H1 (cell line): Measurements from ENCODE around the gene BTBD3. TPM values are rescaled to one million over a fixed set of nuclear protein-coding genes. Genes with fewer than 3 reads are reported as not detected.

Experiments used
- ASH2L ChIP-seq: fragments of 200-600, 300-600 bp; sonication (generic); IDR thresholded peaks from one replicate; pipeline ENCODE4 v1.7.1; 2017; ENCODE audit warnings: low read length
- BACH1 ChIP-seq: IDR thresholded peaks from 2 replicates; pipeline ENCODE4 v1.6.1; 2012; ENCODE audit warnings: low read length, improper control_type of control experiment
- CHD7 ChIP-seq: fragments of 300-600 bp; sonication (generic); IDR thresholded peaks from 2 replicates; pipeline ENCODE4 v1.7.1; 2012; ENCODE audit warnings: low read length, moderate library complexity, mild to moderate bottlenecking, inconsistent platforms; ENCODE audit not compliant: insufficient replicate concordance
- EGR1 ChIP-seq: IDR thresholded peaks from 2 replicates; pipeline ENCODE4 v1.6.1; 2011; ENCODE audit warnings: low read depth, low read length, borderline replicate concordance
- POLR2AphosphoS5 ChIP-seq: IDR thresholded peaks from 2 replicates; pipeline ENCODE4 v1.6.1; 2011; ENCODE audit warnings: low read depth, low read length
- YY1 ChIP-seq: IDR thresholded peaks from 2 replicates; pipeline ENCODE4 v1.6.1; 2011; ENCODE audit warnings: low read depth, mild to moderate bottlenecking, low read length
- polyA plus RNA-seq, 7 experiments: library from polyadenylated mRNA; depleted of rRNA in 3 of 7; stranded (reverse) in 5 of 7; unstranded in 2 of 7; fragments of >200 nt in 5 of 7; fragments of 200-250 nt in 2 of 7; gene quantifications; 1 replicate in 5 of 7; 2 replicates in 1 of 7; 4 replicates in 1 of 7; pipeline versions ENCODE4 v1.2.1 to v1.2.3, GENCODE V29; 2011 to 2013; ENCODE audit warnings: missing spikeins in 2 of 7, mixed read lengths in 2 of 7
- total RNA-seq: library from RNA; stranded (reverse); fragmentation: NEBNext Ultra II Directional; extraction: Animal tissue kit (Norgen Biotek cat#: 25700); gene quantifications from 2 replicates; pipeline ENCODE4 v1.2.1, GENCODE V29; 2021

BTBD3 gene
- total and polyA plus RNA-seq, 2 of the 8 experiments (the other 6 are each of a cell fraction or from before 2014, with no cell fraction given) = 36.7 to 45.5 TPM

GRCh38 chr20:11936157-11936556 lies 18.5 kb downstream of the BTBD3 start (continued):
- TF ChIP-seq BACH1 = no peak
- no peak for TF ChIP-seq EGR1
- no peak for TF ChIP-seq YY1
- TF ChIP-seq CHD7 = no peak
- no peak for TF ChIP-seq ASH2L
- no peak for TF ChIP-seq POLR2AphosphoS5
